ENCODE results near the gene MCAM. TPM values are rescaled to one million over a fixed set of nuclear protein-coding genes. Genes with fewer than 3 reads are reported as not detected.
A peak's percentile ranks its signal among the peaks of the same experiment; 100 is the strongest.

MCAM gene
- total and polyA plus RNA-seq, 4 donors: 2.2 to 49.6 (median 9.3) TPM

GRCh38 chr11:119285431-119285830, 31.5 kb downstream of the MCAM start:
- TF ChIP-seq FOXA2 (IDR thresholded peaks at IDR 0.05) (no peak), HNF4A (conservative IDR thresholded peaks at IDR 0.05) (no peak), JUND (IDR thresholded peaks at IDR 0.05) (no peak), NR2F2 (IDR thresholded peaks at IDR 0.05) (no peak)
- H3K36me3 ChIP-seq (ENCODE audit: control insufficient read depth in 4 of 4, insufficient read depth in 3 of 4, low read depth in 1 of 4, low read length in 3 of 4): peaks cover 3 to 4% (median 3%) of the 10 kb centered on the region in 4 donors

GRCh38 chr11:119284344-119285157, 32.4 kb downstream of the MCAM start:
- Histone ChIP-seq H3K9me3 (ENCODE audit: control insufficient read depth in 4 of 4, low read length in 3 of 4) (no peaks in the 10 kb centered on the region), H3K36me3 (ENCODE audit: control insufficient read depth in 4 of 4, insufficient read depth in 3 of 4, low read depth in 1 of 4, low read length in 3 of 4) (peaks cover 3 to 7% (median 5%) of the 10 kb centered on the region in 4 donors), H3K9ac (ENCODE audit: low read depth in 1 of 2, low read length in 2 of 2) (no peak overlapping the region), H3K27me3 (ENCODE audit: control insufficient read depth in 4 of 4, insufficient read depth in 4 of 4, low read length in 3 of 4) (no peaks in the 10 kb centered on the region), H3K27ac (ENCODE audit: low read depth in 1 of 2, low read length in 2 of 2) (no peak overlapping the region), H3K4me3 (ENCODE audit: low read depth in 1 of 3, low read length in 3 of 3) (no peak overlapping the region), H3K4me1 (ENCODE audit: control insufficient read depth in 4 of 4, insufficient read depth in 4 of 4, low read length in 3 of 4) (peaks cover 0 to 5% (median under 1%) of the 10 kb centered on the region in 4 donors)
- TF ChIP-seq YY1 (IDR thresholded peaks at IDR 0.05): no peak
- TF ChIP-seq NR2F2 (IDR thresholded peaks at IDR 0.05): no peak
- TF ChIP-seq, protein P1, sequence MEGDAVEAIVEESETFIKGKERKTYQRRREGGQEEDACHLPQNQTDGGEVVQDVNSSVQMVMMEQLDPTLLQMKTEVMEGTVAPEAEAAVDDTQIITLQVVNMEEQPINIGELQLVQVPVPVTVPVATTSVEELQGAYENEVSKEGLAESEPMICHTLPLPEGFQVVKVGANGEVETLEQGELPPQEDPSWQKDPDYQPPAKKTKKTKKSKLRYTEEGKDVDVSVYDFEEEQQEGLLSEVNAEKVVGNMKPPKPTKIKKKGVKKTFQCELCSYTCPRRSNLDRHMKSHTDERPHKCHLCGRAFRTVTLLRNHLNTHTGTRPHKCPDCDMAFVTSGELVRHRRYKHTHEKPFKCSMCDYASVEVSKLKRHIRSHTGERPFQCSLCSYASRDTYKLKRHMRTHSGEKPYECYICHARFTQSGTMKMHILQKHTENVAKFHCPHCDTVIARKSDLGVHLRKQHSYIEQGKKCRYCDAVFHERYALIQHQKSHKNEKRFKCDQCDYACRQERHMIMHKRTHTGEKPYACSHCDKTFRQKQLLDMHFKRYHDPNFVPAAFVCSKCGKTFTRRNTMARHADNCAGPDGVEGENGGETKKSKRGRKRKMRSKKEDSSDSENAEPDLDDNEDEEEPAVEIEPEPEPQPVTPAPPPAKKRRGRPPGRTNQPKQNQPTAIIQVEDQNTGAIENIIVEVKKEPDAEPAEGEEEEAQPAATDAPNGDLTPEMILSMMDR (IDR thresholded peaks at IDR 0.05; ENCODE audit: low read depth, low read length, missing input control): peak; percentile 43
- TF ChIP-seq SP1 (IDR thresholded peaks at IDR 0.05): no peak
- TF ChIP-seq RAD21 (IDR thresholded peaks at IDR 0.05): peak; percentile 77 to 78
- no peak for DNase-seq (ENCODE audit: low spot score)
- WGBS: 69% methylated on average over 9 of the region's 9 CpGs

More at GRCh38 chr11:119285431-119285830, 31.5 kb downstream of the MCAM start:
- Histone ChIP-seq H3K4me3 (ENCODE audit: low read depth in 1 of 3, low read length in 3 of 3) (no peak overlapping the region), H3K4me1 (ENCODE audit: control insufficient read depth in 4 of 4, insufficient read depth in 4 of 4, low read length in 3 of 4) (peaks cover 0 to 5% (median under 1%) of the 10 kb centered on the region in 4 donors), H3K9ac (ENCODE audit: low read depth in 1 of 2, low read length in 2 of 2) (no peak overlapping the region), H3K27me3 (ENCODE audit: control insufficient read depth in 4 of 4, insufficient read depth in 4 of 4, low read length in 3 of 4) (no peaks in the 10 kb centered on the region), H3K9me3 (ENCODE audit: control insufficient read depth in 4 of 4, low read length in 3 of 4) (no peaks in the 10 kb centered on the region), H3K27ac (ENCODE audit: low read depth in 1 of 2, low read length in 2 of 2) (no peak overlapping the region)
- DNase-seq (ENCODE audit: low spot score): no peak
- 94% methylated on average over 9 of the region's 9 CpGs for WGBS

DNA sequence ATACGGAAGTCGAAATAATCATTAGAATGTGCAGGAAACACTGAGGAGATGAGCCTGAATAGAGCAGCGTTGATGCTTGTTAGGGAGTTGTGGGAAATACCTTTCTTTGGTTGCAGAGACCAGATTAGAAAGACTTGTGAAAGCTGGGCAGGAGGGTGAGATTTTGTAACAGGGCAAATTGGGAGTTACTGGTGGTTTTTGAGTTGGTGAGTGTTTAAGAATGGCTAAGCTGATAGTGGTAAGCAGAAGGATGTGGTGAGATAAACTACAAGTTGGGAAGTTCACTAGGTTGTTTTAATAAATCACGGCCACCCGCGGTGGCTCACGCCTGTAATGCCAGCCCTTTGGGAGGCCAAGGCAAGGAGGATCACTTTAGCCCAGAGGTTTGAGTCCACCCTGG, 34.4 kb downstream of the MCAM start:
- TF ChIP-seq, protein P1 (IDR thresholded peaks at IDR 0.05; ENCODE audit: low read depth, low read length, missing input control): no peak
- TF ChIP-seq, protein P2, sequence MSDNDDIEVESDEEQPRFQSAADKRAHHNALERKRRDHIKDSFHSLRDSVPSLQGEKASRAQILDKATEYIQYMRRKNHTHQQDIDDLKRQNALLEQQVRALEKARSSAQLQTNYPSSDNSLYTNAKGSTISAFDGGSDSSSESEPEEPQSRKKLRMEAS (IDR thresholded peaks at IDR 0.05): no peak
- no peak for TF ChIP-seq HNF4A (conservative IDR thresholded peaks at IDR 0.05)
- TF ChIP-seq RXRA (IDR thresholded peaks at IDR 0.05): no peak
- TF ChIP-seq, protein P3, sequence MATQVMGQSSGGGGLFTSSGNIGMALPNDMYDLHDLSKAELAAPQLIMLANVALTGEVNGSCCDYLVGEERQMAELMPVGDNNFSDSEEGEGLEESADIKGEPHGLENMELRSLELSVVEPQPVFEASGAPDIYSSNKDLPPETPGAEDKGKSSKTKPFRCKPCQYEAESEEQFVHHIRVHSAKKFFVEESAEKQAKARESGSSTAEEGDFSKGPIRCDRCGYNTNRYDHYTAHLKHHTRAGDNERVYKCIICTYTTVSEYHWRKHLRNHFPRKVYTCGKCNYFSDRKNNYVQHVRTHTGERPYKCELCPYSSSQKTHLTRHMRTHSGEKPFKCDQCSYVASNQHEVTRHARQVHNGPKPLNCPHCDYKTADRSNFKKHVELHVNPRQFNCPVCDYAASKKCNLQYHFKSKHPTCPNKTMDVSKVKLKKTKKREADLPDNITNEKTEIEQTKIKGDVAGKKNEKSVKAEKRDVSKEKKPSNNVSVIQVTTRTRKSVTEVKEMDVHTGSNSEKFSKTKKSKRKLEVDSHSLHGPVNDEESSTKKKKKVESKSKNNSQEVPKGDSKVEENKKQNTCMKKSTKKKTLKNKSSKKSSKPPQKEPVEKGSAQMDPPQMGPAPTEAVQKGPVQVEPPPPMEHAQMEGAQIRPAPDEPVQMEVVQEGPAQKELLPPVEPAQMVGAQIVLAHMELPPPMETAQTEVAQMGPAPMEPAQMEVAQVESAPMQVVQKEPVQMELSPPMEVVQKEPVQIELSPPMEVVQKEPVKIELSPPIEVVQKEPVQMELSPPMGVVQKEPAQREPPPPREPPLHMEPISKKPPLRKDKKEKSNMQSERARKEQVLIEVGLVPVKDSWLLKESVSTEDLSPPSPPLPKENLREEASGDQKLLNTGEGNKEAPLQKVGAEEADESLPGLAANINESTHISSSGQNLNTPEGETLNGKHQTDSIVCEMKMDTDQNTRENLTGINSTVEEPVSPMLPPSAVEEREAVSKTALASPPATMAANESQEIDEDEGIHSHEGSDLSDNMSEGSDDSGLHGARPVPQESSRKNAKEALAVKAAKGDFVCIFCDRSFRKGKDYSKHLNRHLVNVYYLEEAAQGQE (IDR thresholded peaks at IDR 0.05): no peak
- TF ChIP-seq ZBTB33 (IDR thresholded peaks at IDR 0.05): no peak
- no peak for TF ChIP-seq FOXA1 (IDR thresholded peaks at IDR 0.05)
- no peak for TF ChIP-seq JUND (IDR thresholded peaks at IDR 0.05)
- no peak for TF ChIP-seq YY1 (IDR thresholded peaks at IDR 0.05)
- TF ChIP-seq HNF4G (IDR thresholded peaks at IDR 0.05): no peak
- H3K4me3 ChIP-seq (ENCODE audit: low read depth in 1 of 3, low read length in 3 of 3): no peak overlapping the region
- H3K27me3 ChIP-seq (ENCODE audit: control insufficient read depth in 4 of 4, insufficient read depth in 4 of 4, low read length in 3 of 4): no peaks in the 10 kb centered on the region
- H3K9ac ChIP-seq (ENCODE audit: low read depth in 1 of 2, low read length in 2 of 2): no peak overlapping the region
- no peak for DNase-seq (ENCODE audit: low spot score)
- H3K36me3 ChIP-seq (ENCODE audit: control insufficient read depth in 4 of 4, insufficient read depth in 3 of 4, low read depth in 1 of 4, low read length in 3 of 4): peaks cover 3 to 15% (median 12%) of the 10 kb centered on the region in 4 donors
- 88% methylated on average over 7 of the region's 7 CpGs for whole genome bisulfite sequencing
- peaks cover 0 to 5% (median under 1%) of the 10 kb centered on the region in 4 donors for H3K4me1 ChIP-seq (ENCODE audit: control insufficient read depth in 4 of 4, insufficient read depth in 4 of 4, low read length in 3 of 4)
- no peak overlapping the region for H3K27ac ChIP-seq (ENCODE audit: low read depth in 1 of 2, low read length in 2 of 2)
- no peaks in the 10 kb centered on the region for H3K9me3 ChIP-seq (ENCODE audit: control insufficient read depth in 4 of 4, low read length in 3 of 4)
